Fibroblast of lung (primary cell): Measurements from ENCODE around the gene ZSCAN30.

Source experiments
- EZH2 ChIP-seq: IDR thresholded peaks from 2 replicates; pipeline ENCODE4 v1.5.1; 2012; ENCODE audit warnings: low read length, control low read depth, mild to moderate bottlenecking; ENCODE audit errors: missing control alignments
- TF ChIP-seq, protein P1 (sequence below), 2 donors: IDR thresholded peaks in 1 of 2; conservative IDR thresholded peaks in 1 of 2; 1 replicate in 1 of 2; 2 replicates in 1 of 2; pipeline ENCODE4 v1.5.1; 2011 to 2012; ENCODE audit warnings: low read length in 2 of 2, control low read depth in 1 of 2, inconsistent platforms in 1 of 2, low read depth in 1 of 2, mild to moderate bottlenecking in 1 of 2

- TF ChIP-seq, protein P1, sequence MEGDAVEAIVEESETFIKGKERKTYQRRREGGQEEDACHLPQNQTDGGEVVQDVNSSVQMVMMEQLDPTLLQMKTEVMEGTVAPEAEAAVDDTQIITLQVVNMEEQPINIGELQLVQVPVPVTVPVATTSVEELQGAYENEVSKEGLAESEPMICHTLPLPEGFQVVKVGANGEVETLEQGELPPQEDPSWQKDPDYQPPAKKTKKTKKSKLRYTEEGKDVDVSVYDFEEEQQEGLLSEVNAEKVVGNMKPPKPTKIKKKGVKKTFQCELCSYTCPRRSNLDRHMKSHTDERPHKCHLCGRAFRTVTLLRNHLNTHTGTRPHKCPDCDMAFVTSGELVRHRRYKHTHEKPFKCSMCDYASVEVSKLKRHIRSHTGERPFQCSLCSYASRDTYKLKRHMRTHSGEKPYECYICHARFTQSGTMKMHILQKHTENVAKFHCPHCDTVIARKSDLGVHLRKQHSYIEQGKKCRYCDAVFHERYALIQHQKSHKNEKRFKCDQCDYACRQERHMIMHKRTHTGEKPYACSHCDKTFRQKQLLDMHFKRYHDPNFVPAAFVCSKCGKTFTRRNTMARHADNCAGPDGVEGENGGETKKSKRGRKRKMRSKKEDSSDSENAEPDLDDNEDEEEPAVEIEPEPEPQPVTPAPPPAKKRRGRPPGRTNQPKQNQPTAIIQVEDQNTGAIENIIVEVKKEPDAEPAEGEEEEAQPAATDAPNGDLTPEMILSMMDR (conservative IDR thresholded peaks at IDR 0.05 in 1 of 2, IDR thresholded peaks at IDR 0.05 in 1 of 2; ENCODE audit: low read depth in 1 of 2, low read length in 2 of 2) = no peak
- no peak for TF ChIP-seq EZH2
Measured at GRCh38 chr18:35291166-35291565, 1.1 kb upstream of the ZSCAN30 start.
